ENCODE results near the gene TPX2. TPM values are rescaled to one million over a fixed set of nuclear protein-coding genes. Genes with fewer than 3 reads are reported as not detected.

Gene TPX2
- total RNA-seq, 1 experiment from 2014 or later, result 119 TPM

GRCh38 chr20:31843288-31843687 is 104.2 kb downstream of the TPX2 start:
- Histone ChIP-seq H3K36me3 (replicated peaks; ENCODE audit: control insufficient read depth, insufficient read depth, low read length) (no peaks in the 10 kb centered on the region), H3K4me3 (ENCODE audit: insufficient read depth, low read depth, low read length) (no peak overlapping the region), H3K27me3 (ENCODE audit: control insufficient read depth, insufficient read depth, low read length) (no peaks in the 10 kb centered on the region; the same call in 1 of the 2 replicates)
- DNase-seq, result no peak

GRCh38 chr20:31843881-31844280 is 104.8 kb downstream of the TPX2 start:
- Histone ChIP-seq H3K4me3 (ENCODE audit: insufficient read depth, low read depth, low read length) (no peak overlapping the region), H3K27me3 (ENCODE audit: control insufficient read depth, insufficient read depth, low read length) (peaks cover 3% of the 10 kb centered on the region; the same call in 1 of the 2 replicates), H3K36me3 (replicated peaks; ENCODE audit: control insufficient read depth, insufficient read depth, low read length) (no peaks in the 10 kb centered on the region)
- no peak for DNase-seq

- no peak overlapping the region for H3K4me3 ChIP-seq (ENCODE audit: insufficient read depth, low read depth, low read length)
- H3K27me3 ChIP-seq (ENCODE audit: control insufficient read depth, insufficient read depth, low read length), result peaks cover 12% of the 10 kb centered on the region; the same call in 1 of the 2 replicates
- H3K36me3 ChIP-seq (replicated peaks; ENCODE audit: control insufficient read depth, insufficient read depth, low read length), result no peaks in the 10 kb centered on the region
- DNase-seq, result peak; percentile 59
These were observed 105.7 kb downstream of the TPX2 start for GRCh38 chr20:31844737-31845299.

- Histone ChIP-seq H3K4me3 (ENCODE audit: insufficient read depth, low read depth, low read length) (no peak within 1 kb of the TSS), H3K27me3 (ENCODE audit: control insufficient read depth, insufficient read depth, low read length) (peaks cover 17% of the 10 kb centered on the region), H3K36me3 (replicated peaks; ENCODE audit: control insufficient read depth, insufficient read depth, low read length) (no peaks in the 10 kb centered on the region)
- peak; percentile 89 for DNase-seq
These were observed 106.3 kb downstream of the TPX2 start, which contains the start of gene FOXS1 for GRCh38 chr20:31845300-31845863. TSS of gene FOXS1 (minus strand) at chr20:31845604. CDS start at chr20:31845542, 62 bp downstream.

DNA sequence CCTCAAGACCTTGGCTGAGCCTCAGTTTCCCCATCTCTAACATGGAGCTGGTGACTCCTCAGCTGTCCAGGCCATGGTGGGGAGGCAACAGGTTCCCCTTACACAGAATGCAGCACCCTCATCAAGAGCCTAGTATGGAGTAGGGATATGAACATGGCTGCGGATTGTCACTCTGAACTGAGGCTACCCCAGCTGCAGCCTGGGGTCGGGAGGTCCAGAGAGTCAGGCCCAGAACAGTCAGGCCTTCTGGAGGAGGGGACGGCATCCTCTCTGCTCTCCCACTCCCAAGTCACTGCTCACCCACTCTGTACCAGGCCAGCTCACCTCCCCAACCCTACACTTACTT is 107.7 kb downstream of the TPX2 start:
- Histone ChIP-seq H3K27me3 (ENCODE audit: control insufficient read depth, insufficient read depth, low read length) (peaks cover 24% of the 10 kb centered on the region), H3K4me3 (ENCODE audit: insufficient read depth, low read depth, low read length) (no peak overlapping the region), H3K36me3 (replicated peaks; ENCODE audit: control insufficient read depth, insufficient read depth, low read length) (no peaks in the 10 kb centered on the region)
- DNase-seq, result no peak

DNA sequence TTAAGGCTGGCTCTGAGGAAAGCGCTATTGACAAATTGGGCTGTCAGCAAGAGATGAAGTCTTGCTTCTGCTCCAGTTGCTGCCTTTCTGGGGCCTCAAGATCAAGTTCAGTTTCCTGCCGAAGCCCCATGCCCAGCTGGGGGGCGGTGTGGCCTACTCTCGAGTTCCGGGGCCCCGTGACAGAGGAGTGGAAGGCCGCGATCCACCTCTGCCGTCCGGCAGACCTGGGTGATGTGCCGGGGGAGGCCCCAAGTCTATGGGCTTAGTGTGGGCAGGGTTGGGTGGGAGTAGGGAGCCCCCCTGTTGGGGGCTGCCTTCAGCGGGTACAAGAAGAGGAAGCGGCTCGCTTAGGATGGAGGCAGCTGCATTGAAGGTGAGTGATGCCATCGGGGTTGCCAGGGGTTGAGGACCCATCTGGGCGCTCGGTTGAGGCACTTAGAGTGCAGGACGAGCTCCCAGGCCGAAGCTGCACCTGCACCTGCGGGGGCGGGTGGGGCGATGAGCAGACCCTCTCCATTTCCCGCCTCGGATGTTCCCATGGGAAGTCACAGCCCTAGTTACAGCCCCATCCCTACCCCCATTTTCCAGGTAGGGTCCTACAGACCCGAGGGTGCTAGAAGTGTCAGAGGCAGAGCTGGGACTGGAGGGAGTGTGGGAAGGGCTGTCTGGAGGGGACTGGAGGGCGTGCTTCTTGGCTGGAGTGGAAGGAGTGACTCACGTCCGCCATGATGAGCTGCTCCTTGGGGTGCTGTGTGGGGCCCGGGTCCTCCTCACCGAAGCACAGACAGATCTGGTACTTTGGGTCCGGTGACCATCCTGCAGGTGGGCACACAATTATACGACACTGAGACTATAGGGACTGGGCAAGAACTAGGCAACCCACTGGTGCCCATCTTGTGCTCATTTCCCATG is 109.3 kb downstream of the TPX2 start:
- no peaks in the 10 kb centered on the region for H3K36me3 ChIP-seq (replicated peaks; ENCODE audit: control insufficient read depth, insufficient read depth, low read length)
- DNase-seq, result no peak
- no peak overlapping the region for H3K4me3 ChIP-seq (ENCODE audit: insufficient read depth, low read depth, low read length)
- peaks cover 24% of the 10 kb centered on the region for H3K27me3 ChIP-seq (ENCODE audit: control insufficient read depth, insufficient read depth, low read length)

- H3K36me3 ChIP-seq (replicated peaks; ENCODE audit: control insufficient read depth, insufficient read depth, low read length), result no peaks in the 10 kb centered on the region
- no peak overlapping the region for H3K4me3 ChIP-seq (ENCODE audit: insufficient read depth, low read depth, low read length)
- peaks cover 24% of the 10 kb centered on the region for H3K27me3 ChIP-seq (ENCODE audit: control insufficient read depth, insufficient read depth, low read length)
- peak; percentile 77 for DNase-seq
These were observed 110.3 kb downstream of the TPX2 start for GRCh38 chr20:31849306-31849930.

Other genes with a start within 250 kb of the TPX2 start
- 63.9 and 65.0 TPM in 2 replicates for gene HM13, start 224.8 kb upstream of the TPX2 start, total RNA-seq (2014; rRNA removed; shearing (Covaris generic))
- 424 and 491 TPM in 2 replicates for gene ID1, start 134.0 kb upstream of the TPX2 start, total RNA-seq (2014; rRNA removed; shearing (Covaris generic))
- gene COX4I2, start 101.4 kb upstream of the TPX2 start, total RNA-seq (2014; rRNA removed; shearing (Covaris generic)), result 0.21 TPM in 1 of 2 replicates, not detected in the other
- gene BCL2L1, start 16.4 kb upstream of the TPX2 start, total RNA-seq (2014; rRNA removed; shearing (Covaris generic)), result 38.5 and 53.6 TPM in 2 replicates
- 0.21 TPM in 1 of 2 replicates, not detected in the other for gene MYLK2, start 80.1 kb downstream of the TPX2 start, total RNA-seq (2014; rRNA removed; shearing (Covaris generic))
- 0.38 TPM in 1 of 2 replicates, not detected in the other for gene FOXS1, start 106.3 kb downstream of the TPX2 start, total RNA-seq (2014; rRNA removed; shearing (Covaris generic))
- gene DUSP15, start 131.2 kb downstream of the TPX2 start, total RNA-seq (2014; rRNA removed; shearing (Covaris generic)), result 1.5 and 2.5 TPM in 2 replicates
- gene TTLL9, start 131.3 kb downstream of the TPX2 start, total RNA-seq (2014; rRNA removed; shearing (Covaris generic)), result 0.14 TPM in 1 of 2 replicates, not detected in the other
- 8.4 and 12.8 TPM in 2 replicates for gene PDRG1, start 212.8 kb downstream of the TPX2 start, total RNA-seq (2014; rRNA removed; shearing (Covaris generic))
- gene XKR7, start 228.9 kb downstream of the TPX2 start, total RNA-seq (2014; rRNA removed; shearing (Covaris generic)), result 0.63 and 0.73 TPM in 2 replicates

Data from H7 (cell line).